ENCODE data around the gene GGA2. TPM values are rescaled to one million over a fixed set of nuclear protein-coding genes. Genes with fewer than 3 reads are reported as not detected.

The GGA2 gene
- total RNA-seq, 2 experiments from 2014 or later = 125 to 137 TPM

- Mint-ChIP-seq H3K4me1 (peaks cover 1% of the 10 kb centered on the region), H3K36me3 (peaks cover 3% of the 10 kb centered on the region), H3K27ac (no peak overlapping the region), H3K27me3 (no peaks in the 10 kb centered on the region), H3K9me3 (no peaks in the 10 kb centered on the region), H3K4me3 (no peak overlapping the region)
- no peak for ATAC-seq (ENCODE audit: low read depth)
- DNase-seq = no peak
- POLR2A ChIA-PET = no interaction called here
Observed at GRCh38 chr16:23432176-23433128, 77.8 kb downstream of the GGA2 start.

- no peak overlapping the region for H3K4me3 Mint-ChIP-seq
- ATAC-seq (ENCODE audit: low read depth) (no peak), DNase-seq (no peak)
- no peak overlapping the region for H3K27ac Mint-ChIP-seq
- H3K36me3 Mint-ChIP-seq = peaks cover 7% of the 10 kb centered on the region
- H3K27me3 Mint-ChIP-seq = no peaks in the 10 kb centered on the region
- no peaks in the 10 kb centered on the region for H3K9me3 Mint-ChIP-seq
- POLR2A ChIA-PET = interaction anchor here (0.7 kb wide), 1 partner anchor 272 kb away, joined by 3 read pairs; no protein-coding TSS in a partner anchor
- H3K4me1 Mint-ChIP-seq = no peaks in the 10 kb centered on the region
Observed at GRCh38 chr16:23428351-23428750, 81.9 kb downstream of the GGA2 start.

GRCh38 chr16:23424292-23424958 is 85.9 kb downstream of the GGA2 start:
- H3K27ac Mint-ChIP-seq = no peak overlapping the region
- ATAC-seq (ENCODE audit: low read depth) = no peak
- no peaks in the 10 kb centered on the region for H3K9me3 Mint-ChIP-seq
- H3K27me3 Mint-ChIP-seq = no peaks in the 10 kb centered on the region
- POLR2A ChIA-PET = no interaction called here
- no peaks in the 10 kb centered on the region for H3K4me1 Mint-ChIP-seq
- DNase-seq = no peak
- no peak overlapping the region for H3K4me3 Mint-ChIP-seq
- peaks cover 10% of the 10 kb centered on the region for H3K36me3 Mint-ChIP-seq

GRCh38 chr16:23423496-23424049 is 86.7 kb downstream of the GGA2 start:
- ATAC-seq (ENCODE audit: low read depth) (no peak), DNase-seq (no peak)
- Mint-ChIP-seq H3K27ac (no peak overlapping the region), H3K36me3 (peaks cover 10% of the 10 kb centered on the region), H3K27me3 (no peaks in the 10 kb centered on the region), H3K4me1 (no peaks in the 10 kb centered on the region), H3K4me3 (no peak overlapping the region), H3K9me3 (no peaks in the 10 kb centered on the region)
- POLR2A ChIA-PET = no interaction called here

GRCh38 chr16:23420011-23420410 is 90.3 kb downstream of the GGA2 start:
- Mint-ChIP-seq H3K4me1 (no peaks in the 10 kb centered on the region), H3K36me3 (peaks cover 6% of the 10 kb centered on the region), H3K27me3 (no peaks in the 10 kb centered on the region), H3K27ac (no peak overlapping the region), H3K4me3 (no peak overlapping the region), H3K9me3 (no peaks in the 10 kb centered on the region)
- ATAC-seq (ENCODE audit: low read depth) = no peak
- POLR2A ChIA-PET = no interaction called here
- DNase-seq = no peak

DNA sequence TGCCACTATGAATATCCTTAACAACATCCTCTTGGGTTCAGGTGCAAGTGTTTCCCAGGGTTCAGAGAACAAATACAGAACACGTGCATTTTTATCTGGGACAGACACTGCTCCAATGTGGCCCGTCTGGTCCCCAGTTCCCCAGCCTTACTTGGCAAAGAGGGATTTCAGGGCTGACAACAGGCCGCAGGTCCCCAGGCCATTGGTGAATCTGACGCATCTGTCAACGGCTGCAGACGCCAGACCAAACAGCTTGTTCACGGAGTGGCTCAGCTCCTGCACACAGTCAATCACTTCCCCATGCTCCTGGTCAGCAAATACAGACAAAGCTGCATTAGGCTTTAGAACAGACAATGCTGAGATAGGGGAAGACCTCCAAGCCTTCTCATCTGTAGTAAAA is 93.5 kb downstream of the GGA2 start:
- no peak for DNase-seq
- no peaks in the 10 kb centered on the region for H3K36me3 Mint-ChIP-seq
- ATAC-seq (ENCODE audit: low read depth) = no peak
- POLR2A ChIA-PET = no interaction called here
- no peaks in the 10 kb centered on the region for H3K4me1 Mint-ChIP-seq
- no peak overlapping the region for H3K27ac Mint-ChIP-seq
- no peaks in the 10 kb centered on the region for H3K27me3 Mint-ChIP-seq
- H3K9me3 Mint-ChIP-seq = no peaks in the 10 kb centered on the region
- no peak overlapping the region for H3K4me3 Mint-ChIP-seq

GRCh38 chr16:23414731-23415130 is 95.6 kb downstream of the GGA2 start:
- no peak overlapping the region for H3K27ac Mint-ChIP-seq
- H3K9me3 Mint-ChIP-seq = no peaks in the 10 kb centered on the region
- no peaks in the 10 kb centered on the region for H3K27me3 Mint-ChIP-seq
- DNase-seq (no peak), ATAC-seq (ENCODE audit: low read depth) (no peak)
- H3K36me3 Mint-ChIP-seq = no peaks in the 10 kb centered on the region
- no peaks in the 10 kb centered on the region for H3K4me1 Mint-ChIP-seq
- POLR2A ChIA-PET = no interaction called here
- no peak overlapping the region for H3K4me3 Mint-ChIP-seq

Other genes with a start within 250 kb of the GGA2 start
- gene SCNN1B, start 208.2 kb downstream of the GGA2 start, total RNA-seq = not detected
- gene COG7, start 57.3 kb downstream of the GGA2 start, total RNA-seq = 10 to 100 TPM; 22.3 to 23.6 TPM
- 10 to 100 TPM; 11.0 to 11.2 TPM for gene EARS2, start 46.9 kb upstream of the GGA2 start, total RNA-seq
- 10 to 100 TPM; 43.3 to 44.6 TPM for gene UBFD1, start 47.2 kb upstream of the GGA2 start, total RNA-seq
- gene NDUFAB1, start 85.8 kb upstream of the GGA2 start, total RNA-seq = 10 to 100 TPM; 65.0 to 66.3 TPM
- 10 to 100 TPM; 20.2 to 21.3 TPM for gene PALB2, start 130.8 kb upstream of the GGA2 start, total RNA-seq
- gene DCTN5, start 131.0 kb upstream of the GGA2 start, total RNA-seq = 10 to 100 TPM; 83.9 to 89.3 TPM
- 10 to 100 TPM; 76.5 to 84.8 TPM for gene PLK1, start 168.4 kb upstream of the GGA2 start, total RNA-seq
- not detected for gene ERN2, start 202.7 kb upstream of the GGA2 start, total RNA-seq
- not detected for gene CHP2, start 244.5 kb upstream of the GGA2 start, total RNA-seq

Data from activated naive CD8-positive, alpha-beta T cell treated with anti-CD3 and anti-CD28 coated beads, Interleukin-2, amount 10 ng/mL, durations not matched to agents 7 days and 5 days (primary cell).